Chondrocyte (in vitro differentiated cells): ENCODE measurements around the gene HSPG2. TPM values are rescaled to one million over a fixed set of nuclear protein-coding genes. Genes with fewer than 3 reads are reported as not detected.

Source experiments
- DNase-seq: peaks from one replicate; pipeline ENCODE4 v3.0.0; 2021; ENCODE audit warnings: mixed read lengths, low spot score
- H3K27ac Mint-ChIP-seq: one replicate; pipeline ENCODE4 v1.8.0; 2021; ENCODE audit warnings: mild to moderate bottlenecking, moderate library complexity, mixed read lengths; ENCODE audit not compliant: unreplicated experiment
- H3K27me3 Mint-ChIP-seq: 2 replicates; pipeline ENCODE4 v1.8.0; 2021; ENCODE audit warnings: low read depth, mixed read lengths
- H3K36me3 Mint-ChIP-seq: 2 replicates; pipeline ENCODE4 v1.8.0; 2021; ENCODE audit warnings: low read depth, mixed read lengths
- H3K4me1 Mint-ChIP-seq: 2 replicates; pipeline ENCODE4 v1.8.0; 2021; ENCODE audit warnings: low read depth, mild to moderate bottlenecking, mixed read lengths
- H3K4me3 Mint-ChIP-seq: one replicate; pipeline ENCODE4 v1.8.0; 2021; ENCODE audit warnings: mild to moderate bottlenecking, moderate library complexity, mixed read lengths; ENCODE audit not compliant: unreplicated experiment
- H3K9me3 Mint-ChIP-seq: 2 replicates; pipeline ENCODE4 v1.8.0; 2021; ENCODE audit warnings: low read depth, mixed read lengths
- CTCF ChIP-seq: fragments of 200-600 bp; sonication (generic); IDR thresholded peaks from 2 replicates; pipeline ENCODE4 v1.5.0; 2021; ENCODE audit warnings: antibody characterized with exemption, mild to moderate bottlenecking, moderate library complexity
- total RNA-seq: library from RNA; stranded (reverse); gene quantifications from 3 replicates; pipeline ENCODE4 v1.2.1, GENCODE V29; 2021

HSPG2 gene
- total RNA-seq, 1 donor from 2014 or later: 481 TPM

GRCh38 chr1:21884456-21885235, 52.5 kb downstream of the HSPG2 start:
- no peaks in the 10 kb centered on the region for H3K9me3 Mint-ChIP-seq
- no peaks in the 10 kb centered on the region for H3K27me3 Mint-ChIP-seq
- H3K4me1 Mint-ChIP-seq: no peaks in the 10 kb centered on the region
- no peak overlapping the region for H3K4me3 Mint-ChIP-seq
- H3K36me3 Mint-ChIP-seq: peaks cover 52% of the 10 kb centered on the region
- no peak for DNase-seq
- no peak overlapping the region for H3K27ac Mint-ChIP-seq
- no peak for TF ChIP-seq CTCF

GRCh38 chr1:21882721-21883415, 54.2 kb downstream of the HSPG2 start:
- H3K9me3 Mint-ChIP-seq: no peaks in the 10 kb centered on the region
- no peak overlapping the region for H3K27ac Mint-ChIP-seq
- TF ChIP-seq CTCF: no peak
- no peaks in the 10 kb centered on the region for H3K27me3 Mint-ChIP-seq
- H3K36me3 Mint-ChIP-seq: peaks cover 50% of the 10 kb centered on the region
- no peaks in the 10 kb centered on the region for H3K4me1 Mint-ChIP-seq
- DNase-seq: no peak
- no peak overlapping the region for H3K4me3 Mint-ChIP-seq

GRCh38 chr1:21881250-21881649, 55.9 kb downstream of the HSPG2 start:
- Mint-ChIP-seq H3K9me3 (no peaks in the 10 kb centered on the region), H3K27ac (no peak overlapping the region), H3K36me3 (peaks cover 49% of the 10 kb centered on the region), H3K4me1 (no peaks in the 10 kb centered on the region), H3K4me3 (no peak overlapping the region), H3K27me3 (no peaks in the 10 kb centered on the region)
- no peak for TF ChIP-seq CTCF
- DNase-seq: no peak

- TF ChIP-seq CTCF: no peak
- peaks cover 46% of the 10 kb centered on the region for H3K36me3 Mint-ChIP-seq
- no peaks in the 10 kb centered on the region for H3K4me1 Mint-ChIP-seq
- H3K9me3 Mint-ChIP-seq: no peaks in the 10 kb centered on the region
- no peaks in the 10 kb centered on the region for H3K27me3 Mint-ChIP-seq
- no peak overlapping the region for H3K27ac Mint-ChIP-seq
- DNase-seq: no peak
- H3K4me3 Mint-ChIP-seq: no peak overlapping the region
These were observed 56.5 kb downstream of the HSPG2 start for GRCh38 chr1:21880619-21880970.

DNA sequence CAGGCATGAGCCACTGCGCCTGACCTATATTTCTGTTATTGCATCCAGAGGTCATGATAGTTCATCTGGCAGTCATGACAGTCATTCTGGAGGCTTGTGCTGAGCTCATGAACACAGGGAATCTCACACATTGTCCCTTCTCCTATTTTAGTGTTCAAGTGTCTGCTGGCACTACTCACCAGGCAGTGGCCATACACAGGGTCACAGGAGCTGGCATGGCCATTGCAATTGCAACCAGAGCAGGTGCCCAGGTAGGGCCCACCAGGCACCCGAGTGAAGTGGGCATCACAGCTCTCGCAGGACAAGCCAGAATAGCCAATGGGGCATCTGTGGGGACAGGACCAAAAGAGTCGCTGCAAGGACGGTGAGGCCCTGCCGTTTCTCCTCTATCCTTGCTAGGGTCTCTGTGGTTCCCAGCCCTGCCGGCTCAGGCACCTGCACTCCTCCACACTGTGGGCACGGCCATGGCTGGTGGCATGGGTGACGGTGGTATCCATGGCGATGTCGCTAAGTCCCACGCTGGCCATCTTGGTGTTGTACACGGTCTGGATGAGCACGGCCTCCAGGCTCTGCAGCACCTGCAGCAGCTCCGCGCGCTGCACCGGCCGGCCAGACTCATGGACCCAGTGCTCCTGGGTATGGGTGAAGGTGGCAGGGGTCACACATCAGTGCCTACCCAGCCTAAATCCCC, 57.0 kb downstream of the HSPG2 start:
- H3K27me3 Mint-ChIP-seq: no peaks in the 10 kb centered on the region

More for the DNA sequence above, 57.0 kb downstream of the HSPG2 start:
- no peaks in the 10 kb centered on the region for H3K9me3 Mint-ChIP-seq
- H3K36me3 Mint-ChIP-seq: peaks cover 46% of the 10 kb centered on the region
- TF ChIP-seq CTCF: no peak
- H3K27ac Mint-ChIP-seq: no peak overlapping the region
- no peak overlapping the region for H3K4me3 Mint-ChIP-seq
- no peak for DNase-seq
- H3K4me1 Mint-ChIP-seq: no peaks in the 10 kb centered on the region
